Activated CD4-positive, alpha-beta T cell treated with anti-CD3 and anti-CD28 coated beads, Interleukin-2, amount 10 ng/mL, durations not matched to agents 7 days and 5 days (primary cell): ENCODE measurements around the gene IFNG-AS1. TPM values are rescaled to one million over a fixed set of nuclear protein-coding genes. Genes with fewer than 3 reads are reported as not detected.

Experiments
- CTCF ChIA-PET: fragments of 350-600 bp; sonication (Branson Sonifier 250); formaldehyde crosslinking; loops from one replicate; lab custom pipeline; 2021; ENCODE audit warnings: antibody characterized with exemption; lab: Charles Lee
- POLR2A ChIA-PET: fragments of 350-600 bp; sonication (Branson Sonifier 250); formaldehyde crosslinking; loops from one replicate; lab custom pipeline; 2021; ENCODE audit warnings: antibody characterized with exemption; lab: Charles Lee
- DNase-seq: peaks from one replicate; pipeline ENCODE4 v3.0.0-alpha.2; 2020
- H3K27ac Mint-ChIP-seq: one replicate; pipeline ENCODE4 v1.8.0; 2021; ENCODE audit warnings: mild to moderate bottlenecking, moderate library complexity, mixed read lengths
- H3K27me3 Mint-ChIP-seq: one replicate; pipeline ENCODE4 v1.8.0; 2021; ENCODE audit warnings: mixed read lengths
- H3K36me3 Mint-ChIP-seq: one replicate; pipeline ENCODE4 v1.8.0; 2021; ENCODE audit warnings: low read depth, mixed read lengths
- H3K4me1 Mint-ChIP-seq: one replicate; pipeline ENCODE4 v1.8.0; 2021; ENCODE audit warnings: mixed read lengths
- H3K4me3 Mint-ChIP-seq: one replicate; pipeline ENCODE4 v1.8.0; 2021; ENCODE audit warnings: mild to moderate bottlenecking, moderate library complexity, mixed read lengths
- H3K9me3 Mint-ChIP-seq: one replicate; pipeline ENCODE4 v1.8.0; 2021; ENCODE audit warnings: mixed read lengths
- total RNA-seq, 2 experiments: library from RNA; stranded (reverse); gene quantifications; one replicate each; pipeline ENCODE4 v1.2.3, GENCODE V29; 2021

The IFNG-AS1 gene
- total RNA-seq, 2 experiments from 2014 or later, result not detected

GRCh38 chr12:67969134-67969802 is 20.0 kb upstream of the IFNG-AS1 start:
- no peak for DNase-seq
- peaks cover 7% of the 10 kb centered on the region for H3K27me3 Mint-ChIP-seq
- H3K9me3 Mint-ChIP-seq, result no peaks in the 10 kb centered on the region
- H3K4me1 Mint-ChIP-seq, result no peaks in the 10 kb centered on the region
- H3K36me3 Mint-ChIP-seq, result no peaks in the 10 kb centered on the region
- CTCF ChIA-PET, result interaction anchor here (0.7 kb wide), 1 partner anchor 72 kb away, joined by 4 read pairs; no protein-coding TSS in a partner anchor
- no peak overlapping the region for H3K4me3 Mint-ChIP-seq
- H3K27ac Mint-ChIP-seq, result no peak overlapping the region
- POLR2A ChIA-PET, result no interaction called here

GRCh38 chr12:67977668-67978067 is 11.6 kb upstream of the IFNG-AS1 start:
- ChIA-PET CTCF (interaction anchor here (0.5 kb wide), 1 partner anchor 267 kb away, joined by 3 read pairs; no protein-coding TSS in a partner anchor), POLR2A (no interaction called here)
- Mint-ChIP-seq H3K9me3 (no peaks in the 10 kb centered on the region), H3K36me3 (no peaks in the 10 kb centered on the region), H3K27ac (no peak overlapping the region), H3K4me3 (no peak overlapping the region), H3K4me1 (no peaks in the 10 kb centered on the region), H3K27me3 (peaks cover 8% of the 10 kb centered on the region)
- DNase-seq, result no peak

DNA sequence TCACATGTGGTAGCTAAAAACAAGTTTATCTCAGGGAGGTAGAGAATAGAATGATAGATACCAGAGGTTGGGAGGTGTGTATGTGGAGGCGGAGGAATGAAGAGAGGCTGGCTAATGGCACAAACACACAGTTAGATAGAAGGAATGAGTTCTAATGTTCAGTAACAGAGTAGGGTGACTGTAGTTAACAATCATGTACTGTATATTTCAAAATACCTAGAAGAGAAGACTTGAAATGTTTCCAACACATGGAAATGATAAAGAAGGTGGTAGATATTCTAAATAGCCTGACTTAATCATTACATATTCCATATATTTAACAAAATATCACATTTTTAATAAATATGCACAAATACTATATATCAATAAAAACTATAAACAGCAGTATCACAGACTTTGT is 8.9 kb upstream of the IFNG-AS1 start:
- Mint-ChIP-seq H3K9me3 (no peaks in the 10 kb centered on the region), H3K36me3 (no peaks in the 10 kb centered on the region), H3K27ac (no peak overlapping the region), H3K4me1 (no peaks in the 10 kb centered on the region), H3K27me3 (peaks cover 1% of the 10 kb centered on the region), H3K4me3 (no peak overlapping the region)
- ChIA-PET POLR2A (no interaction called here), CTCF (no interaction called here)
- DNase-seq, result no peak

- Mint-ChIP-seq H3K36me3 (no peaks in the 10 kb centered on the region), H3K9me3 (no peaks in the 10 kb centered on the region), H3K4me1 (no peaks in the 10 kb centered on the region), H3K27me3 (no peaks in the 10 kb centered on the region), H3K4me3 (no peak overlapping the region), H3K27ac (no peak overlapping the region)
- CTCF ChIA-PET, result no interaction called here
- POLR2A ChIA-PET, result no interaction called here
- no peak for DNase-seq
Measured at GRCh38 chr12:67981287-67982162, 7.7 kb upstream of the IFNG-AS1 start.

GRCh38 chr12:67982164-67982563 is 7.1 kb upstream of the IFNG-AS1 start:
- H3K4me3 Mint-ChIP-seq, result no peak overlapping the region
- ChIA-PET POLR2A (no interaction called here), CTCF (no interaction called here)
- H3K9me3 Mint-ChIP-seq, result peaks cover under 1% of the 10 kb centered on the region
- H3K27ac Mint-ChIP-seq, result no peak overlapping the region
- no peak for DNase-seq
- no peaks in the 10 kb centered on the region for H3K36me3 Mint-ChIP-seq
- H3K4me1 Mint-ChIP-seq, result no peaks in the 10 kb centered on the region
- H3K27me3 Mint-ChIP-seq, result no peaks in the 10 kb centered on the region

- ChIA-PET CTCF (interaction anchor here (0.6 kb wide), 1 partner anchor 99 kb away, joined by 3 read pairs; no protein-coding TSS in a partner anchor), POLR2A (no interaction called here)
- H3K27ac Mint-ChIP-seq, result no peak overlapping the region
- no peaks in the 10 kb centered on the region for H3K27me3 Mint-ChIP-seq
- H3K4me1 Mint-ChIP-seq, result peaks cover 19% of the 10 kb centered on the region
- no peak overlapping the region for H3K4me3 Mint-ChIP-seq
- no peaks in the 10 kb centered on the region for H3K36me3 Mint-ChIP-seq
- H3K9me3 Mint-ChIP-seq, result peaks cover 4% of the 10 kb centered on the region
- DNase-seq, result no peak
Measured at GRCh38 chr12:67986632-67987031, 2.6 kb upstream of the IFNG-AS1 start.

- H3K36me3 Mint-ChIP-seq, result no peaks in the 10 kb centered on the region
- peaks cover 4% of the 10 kb centered on the region for H3K9me3 Mint-ChIP-seq
- H3K27ac Mint-ChIP-seq, result no peak overlapping the region
- DNase-seq, result no peak
- no peak overlapping the region for H3K4me3 Mint-ChIP-seq
- peaks cover 19% of the 10 kb centered on the region for H3K4me1 Mint-ChIP-seq
- ChIA-PET POLR2A (no interaction called here), CTCF (interaction anchor here (0.6 kb wide), 1 partner anchor 52 kb away, joined by 3 read pairs; no protein-coding TSS in a partner anchor)
- H3K27me3 Mint-ChIP-seq, result no peaks in the 10 kb centered on the region
Measured at GRCh38 chr12:67988601-67989021, 636 bp upstream of the IFNG-AS1 start.

- CTCF ChIA-PET, result interaction anchor here (0.6 to 1.3 kb wide), 2 partner anchors 12 to 1677 kb away, joined by 3 read pairs; no protein-coding TSS in a partner anchor
Measured at GRCh38 chr12:67991158-67991557, 1.9 kb downstream of the IFNG-AS1 start.

DNA sequence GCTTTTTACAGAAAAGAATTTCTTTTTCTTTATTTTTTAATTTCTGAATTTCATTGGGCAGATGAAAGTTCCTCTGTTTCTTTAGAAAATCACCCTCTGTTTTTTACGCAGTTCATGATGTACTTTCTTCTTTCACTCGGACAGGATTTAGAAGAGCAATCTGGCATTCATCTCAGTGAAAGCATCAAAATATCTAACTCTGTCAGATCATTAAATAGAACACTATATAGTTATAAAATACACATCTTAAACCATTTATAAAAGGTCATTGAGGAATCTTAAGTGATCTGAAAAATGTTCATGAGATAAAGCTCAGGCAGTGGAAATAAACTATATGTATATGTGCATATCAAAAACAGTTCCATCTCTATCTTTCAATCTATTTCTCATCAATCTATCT is 3.9 kb downstream of the IFNG-AS1 start:
- Mint-ChIP-seq H3K9me3 (peaks cover 2% of the 10 kb centered on the region), H3K27ac (no peak overlapping the region), H3K4me1 (peaks cover 22% of the 10 kb centered on the region), H3K36me3 (no peaks in the 10 kb centered on the region), H3K27me3 (peaks cover 2% of the 10 kb centered on the region), H3K4me3 (no peak overlapping the region)
- POLR2A ChIA-PET, result no interaction called here
- DNase-seq, result no peak
- CTCF ChIA-PET, result no interaction called here

More at GRCh38 chr12:67991158-67991557, 1.9 kb downstream of the IFNG-AS1 start:
- Mint-ChIP-seq H3K9me3 (peaks cover 4% of the 10 kb centered on the region), H3K4me3 (no peak overlapping the region), H3K27ac (no peak overlapping the region), H3K27me3 (peaks cover 2% of the 10 kb centered on the region), H3K4me1 (peaks cover 19% of the 10 kb centered on the region), H3K36me3 (no peaks in the 10 kb centered on the region)
- POLR2A ChIA-PET, result no interaction called here
- no peak for DNase-seq

GRCh38 chr12:67994046-67994445 is 4.8 kb downstream of the IFNG-AS1 start:
- peaks cover 22% of the 10 kb centered on the region for H3K4me1 Mint-ChIP-seq
- no peaks in the 10 kb centered on the region for H3K36me3 Mint-ChIP-seq
- no peak overlapping the region for H3K4me3 Mint-ChIP-seq
- no peak overlapping the region for H3K27ac Mint-ChIP-seq
- H3K9me3 Mint-ChIP-seq, result peaks cover 2% of the 10 kb centered on the region
- CTCF ChIA-PET, result no interaction called here
- peaks cover 2% of the 10 kb centered on the region for H3K27me3 Mint-ChIP-seq
- POLR2A ChIA-PET, result no interaction called here
- no peak for DNase-seq

DNA sequence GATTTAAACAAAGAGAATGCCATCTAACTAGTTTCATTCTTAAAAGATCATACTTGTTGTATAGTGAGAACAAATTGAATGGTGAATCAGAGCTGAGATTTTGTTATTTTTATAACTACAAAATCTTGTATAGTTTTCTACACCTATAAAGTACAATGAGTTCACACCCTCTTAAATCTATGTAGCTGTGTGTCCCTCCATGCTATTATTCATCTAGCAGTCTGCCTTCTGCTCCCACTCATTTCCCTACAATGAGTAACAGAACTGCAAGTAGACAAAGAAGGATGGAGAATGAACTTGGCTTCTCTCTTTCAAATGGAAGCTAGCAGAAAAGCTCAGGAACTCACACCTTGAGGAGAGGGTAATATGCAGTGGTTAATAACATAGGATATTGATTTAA is 7.1 kb downstream of the IFNG-AS1 start:
- Mint-ChIP-seq H3K4me3 (no peak overlapping the region), H3K9me3 (no peaks in the 10 kb centered on the region), H3K4me1 (peaks cover 7% of the 10 kb centered on the region), H3K27me3 (peaks cover 2% of the 10 kb centered on the region), H3K27ac (no peak overlapping the region), H3K36me3 (no peaks in the 10 kb centered on the region)
- CTCF ChIA-PET, result interaction anchor here (0.5 to 0.6 kb wide), 2 partner anchors 128 to 448 kb away, joined by 4 read pairs; no protein-coding TSS in a partner anchor
- no peak for DNase-seq
- POLR2A ChIA-PET, result no interaction called here

DNA sequence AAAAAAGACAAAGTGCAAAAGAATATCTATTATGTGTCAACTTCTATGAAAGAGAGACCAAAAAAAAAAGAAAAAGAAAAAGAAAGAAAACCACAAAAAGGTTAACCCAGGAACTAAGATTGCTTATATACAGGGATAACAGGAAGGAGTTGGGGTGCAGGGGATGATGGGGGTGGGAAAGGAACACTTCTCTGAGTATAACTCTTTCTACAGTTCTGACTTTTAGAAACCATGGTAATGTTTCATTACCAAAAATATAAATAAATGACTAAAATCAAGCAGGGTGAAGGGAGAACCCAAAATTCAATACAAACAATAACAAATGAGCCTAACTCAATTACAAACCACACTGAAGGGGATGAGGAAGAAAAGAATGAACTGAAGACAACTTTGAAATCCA is 9.1 kb downstream of the IFNG-AS1 start:
- no peaks in the 10 kb centered on the region for H3K9me3 Mint-ChIP-seq
- DNase-seq, result no peak
- H3K27me3 Mint-ChIP-seq, result peaks cover 2% of the 10 kb centered on the region
- H3K4me1 Mint-ChIP-seq, result peaks cover 6% of the 10 kb centered on the region
- H3K36me3 Mint-ChIP-seq, result no peaks in the 10 kb centered on the region
- no peak overlapping the region for H3K4me3 Mint-ChIP-seq
- ChIA-PET POLR2A (no interaction called here), CTCF (no interaction called here)
- H3K27ac Mint-ChIP-seq, result no peak overlapping the region

DNA sequence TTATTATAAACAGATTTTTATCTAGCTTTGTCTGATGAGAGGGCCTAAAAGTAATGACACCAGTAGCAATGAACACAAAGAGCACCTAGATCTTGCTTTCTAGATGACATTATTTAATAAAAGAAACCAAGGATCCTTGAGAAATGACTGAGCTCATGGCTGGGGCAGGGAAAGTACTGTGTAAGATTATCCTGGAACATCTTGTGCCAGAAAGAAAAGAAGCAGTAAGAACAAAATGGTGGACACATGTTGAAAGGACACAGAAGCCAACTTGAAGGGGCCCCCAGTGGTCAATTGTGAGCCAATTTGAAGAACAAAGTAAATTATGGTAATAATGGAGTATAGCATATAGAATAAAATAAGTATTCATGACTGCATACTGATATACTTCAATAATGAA is 10.0 kb downstream of the IFNG-AS1 start:
- peaks cover 6% of the 10 kb centered on the region for H3K4me1 Mint-ChIP-seq
- CTCF ChIA-PET, result no interaction called here
- no peak for DNase-seq
- no peaks in the 10 kb centered on the region for H3K36me3 Mint-ChIP-seq
- H3K27me3 Mint-ChIP-seq, result peaks cover 2% of the 10 kb centered on the region
- H3K9me3 Mint-ChIP-seq, result no peaks in the 10 kb centered on the region
- H3K4me3 Mint-ChIP-seq, result no peak overlapping the region
- POLR2A ChIA-PET, result no interaction called here
- no peak overlapping the region for H3K27ac Mint-ChIP-seq
